ENCODE data around the gene ATP6AP1.
"Not testable (repeated sequence)": the region's sequence is repeated elsewhere in the genome, so short reads cannot be mapped to it uniquely, and the experiment has no call there.

Gene ATP6AP1

DNA sequence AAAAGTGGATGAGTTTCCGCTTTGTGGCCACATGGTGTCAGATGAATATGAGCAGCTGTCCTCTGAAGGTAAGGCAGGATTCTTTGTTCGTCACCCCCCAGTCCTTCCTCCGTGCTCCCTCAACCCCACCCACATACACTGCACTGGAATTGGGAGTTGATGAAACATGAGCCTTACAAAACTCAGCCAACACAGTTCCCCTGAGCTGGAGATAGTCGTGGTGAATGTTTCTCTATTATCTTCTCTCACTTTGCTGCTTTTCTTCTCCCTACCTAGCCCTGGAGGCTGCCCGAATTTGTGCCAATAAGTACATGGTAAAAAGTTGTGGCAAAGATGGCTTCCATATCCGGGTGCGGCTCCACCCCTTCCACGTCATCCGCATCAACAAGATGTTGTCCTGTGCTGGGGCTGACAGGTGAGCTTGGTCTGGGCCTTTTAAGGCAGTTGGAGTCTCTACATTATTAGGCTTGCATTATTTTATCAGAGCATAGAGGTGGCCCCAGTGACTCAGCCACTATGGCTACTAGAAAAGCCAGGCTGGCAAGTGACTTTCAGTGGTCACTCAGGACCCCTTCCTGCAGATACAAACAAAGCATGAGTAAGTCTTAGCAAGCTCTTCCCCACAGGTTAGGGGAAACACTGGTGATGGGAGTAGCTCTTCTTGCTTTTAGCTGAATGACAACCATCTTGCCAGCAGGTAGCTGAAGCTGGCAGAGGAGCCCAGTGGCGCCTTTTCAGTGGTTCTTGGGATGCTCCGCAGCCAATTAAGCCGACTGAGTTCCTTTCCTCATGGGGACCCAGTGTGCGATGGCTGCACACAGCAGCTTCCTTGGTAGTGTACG lies 28.7 kb upstream of the ATP6AP1 start:
- peak; percentile 37 for DNase-seq

DNA sequence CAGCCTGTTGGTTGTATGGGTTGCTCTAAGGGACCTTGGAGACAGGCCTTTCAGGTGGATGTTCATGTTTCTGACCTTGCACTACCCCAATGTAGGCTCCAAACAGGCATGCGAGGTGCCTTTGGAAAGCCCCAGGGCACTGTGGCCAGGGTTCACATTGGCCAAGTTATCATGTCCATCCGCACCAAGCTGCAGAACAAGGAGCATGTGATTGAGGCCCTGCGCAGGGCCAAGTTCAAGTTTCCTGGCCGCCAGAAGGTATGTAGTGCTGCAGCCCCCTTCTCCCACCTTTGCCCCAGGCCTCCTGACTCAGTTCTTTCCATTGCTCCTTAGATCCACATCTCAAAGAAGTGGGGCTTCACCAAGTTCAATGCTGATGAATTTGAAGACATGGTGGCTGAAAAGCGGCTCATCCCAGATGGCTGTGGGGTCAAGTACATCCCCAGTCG lies 28.1 kb upstream of the ATP6AP1 start:
- not testable (repeated sequence) for DNase-seq

DNA sequence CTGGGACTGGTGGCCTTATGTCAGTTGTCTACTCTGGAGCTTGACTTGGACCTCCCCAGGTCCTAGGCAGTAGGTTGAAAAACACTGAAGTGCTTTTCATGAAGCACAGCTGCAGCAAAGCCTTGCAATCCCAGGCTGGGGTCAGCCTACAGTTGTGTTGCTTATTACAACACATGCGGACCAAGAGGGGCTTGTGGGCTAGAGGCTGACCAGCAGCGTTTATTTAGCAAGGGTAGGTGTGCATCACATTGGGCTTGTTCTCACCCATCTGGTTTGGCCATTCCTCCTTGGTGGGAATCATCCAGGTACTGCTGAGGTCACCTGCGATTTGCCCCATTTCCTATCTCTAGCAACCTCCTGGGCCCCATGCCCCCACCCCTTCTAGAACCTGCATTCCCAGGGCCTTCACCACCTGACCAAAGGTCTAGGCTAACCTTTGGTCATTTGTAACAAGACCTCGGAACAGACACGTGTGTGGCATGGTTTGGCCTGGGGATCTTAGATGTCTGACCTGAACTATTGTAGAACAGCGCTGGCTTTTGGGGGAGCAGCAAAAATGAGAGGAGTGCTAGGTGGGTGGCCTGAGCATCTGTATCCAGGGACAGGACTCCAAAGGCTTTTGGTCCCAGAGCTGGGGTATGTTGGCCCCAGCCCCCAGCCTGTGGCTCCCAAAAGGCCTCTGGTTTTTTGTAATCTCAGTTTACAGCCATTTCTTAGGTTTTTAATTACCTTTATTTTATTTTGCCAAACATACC lies 27.3 kb upstream of the ATP6AP1 start:
- DNase-seq: peak; percentile 28

DNA sequence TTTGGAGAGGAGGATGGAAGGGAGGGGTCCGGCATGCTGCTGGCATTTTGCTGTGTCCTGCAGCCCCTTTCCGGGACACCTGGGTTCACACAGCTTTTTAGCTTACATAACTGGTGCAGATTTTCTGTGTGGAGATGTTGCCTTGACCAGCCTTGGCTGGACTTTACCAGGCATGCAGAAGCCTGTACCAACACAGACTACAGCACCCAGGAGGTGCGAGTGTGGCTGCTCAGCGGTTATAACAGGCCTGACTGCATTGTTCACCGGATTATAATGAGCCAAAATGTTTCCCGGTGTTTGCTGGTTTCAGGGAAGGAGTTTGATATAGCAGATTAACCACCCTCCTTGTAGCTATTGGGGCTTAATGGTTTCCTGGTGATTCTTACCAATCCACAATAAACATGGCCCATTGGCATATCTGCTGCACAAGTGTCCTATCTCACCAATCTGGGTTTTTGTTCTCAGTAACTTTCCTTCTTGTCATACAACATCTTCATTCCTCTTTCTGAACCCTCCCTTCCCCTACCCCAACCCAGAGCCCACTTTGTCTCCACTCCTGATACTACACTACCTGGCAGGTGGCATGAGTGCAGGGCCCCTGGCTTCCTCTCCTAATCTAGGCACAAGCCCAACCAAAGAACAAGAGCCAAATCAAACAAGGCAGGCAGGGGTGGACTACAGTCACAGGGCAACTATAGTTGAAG lies 26.4 kb upstream of the ATP6AP1 start:
- DNase-seq: no peak

DNA sequence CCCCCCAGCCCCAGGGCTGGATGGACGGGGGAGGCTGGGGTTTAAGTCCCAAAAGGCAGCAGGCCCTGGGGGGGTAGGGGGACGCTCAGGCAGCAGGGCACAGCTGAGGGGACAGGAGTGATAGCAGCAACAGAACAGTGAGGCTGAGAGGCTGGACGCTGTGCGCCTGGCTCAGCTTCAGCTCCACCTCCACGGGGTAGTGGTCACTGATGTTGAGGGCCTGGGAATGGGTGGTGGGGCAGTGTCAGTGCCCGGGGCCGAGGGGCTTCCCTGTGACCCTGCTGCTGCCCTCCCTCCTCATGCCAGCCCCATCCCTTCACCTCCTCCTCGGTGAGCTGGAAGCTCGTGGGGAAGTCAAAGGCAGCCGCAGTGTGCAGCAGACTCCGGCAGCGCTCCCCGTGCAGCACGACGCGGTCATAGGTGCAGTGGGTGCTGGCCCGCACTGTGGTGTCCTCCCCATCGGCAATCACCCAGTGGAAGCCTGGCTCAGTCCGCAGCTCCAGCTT lies 25.8 kb upstream of the ATP6AP1 start:
- no peak for DNase-seq

DNA sequence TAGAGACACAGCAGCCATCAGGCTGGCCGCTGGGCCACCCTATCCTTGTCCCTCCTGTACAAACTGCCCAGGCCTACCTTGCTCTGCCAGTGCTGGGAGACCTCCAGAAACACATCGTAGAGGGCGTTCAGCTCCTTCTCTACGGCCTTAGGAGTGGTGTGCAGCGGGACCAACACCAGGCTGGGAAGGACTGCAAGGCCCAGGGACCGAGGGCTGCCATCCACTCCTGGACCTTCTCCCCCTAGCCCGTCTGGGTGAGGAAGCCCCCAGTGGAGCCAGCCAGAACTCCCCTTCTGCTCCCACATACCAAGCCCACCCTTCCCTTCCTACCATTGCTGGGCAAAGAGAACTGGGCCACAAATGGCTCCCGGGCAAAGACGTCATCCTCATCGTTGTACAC lies 25.3 kb upstream of the ATP6AP1 start:
- DNase-seq: no peak

DNA sequence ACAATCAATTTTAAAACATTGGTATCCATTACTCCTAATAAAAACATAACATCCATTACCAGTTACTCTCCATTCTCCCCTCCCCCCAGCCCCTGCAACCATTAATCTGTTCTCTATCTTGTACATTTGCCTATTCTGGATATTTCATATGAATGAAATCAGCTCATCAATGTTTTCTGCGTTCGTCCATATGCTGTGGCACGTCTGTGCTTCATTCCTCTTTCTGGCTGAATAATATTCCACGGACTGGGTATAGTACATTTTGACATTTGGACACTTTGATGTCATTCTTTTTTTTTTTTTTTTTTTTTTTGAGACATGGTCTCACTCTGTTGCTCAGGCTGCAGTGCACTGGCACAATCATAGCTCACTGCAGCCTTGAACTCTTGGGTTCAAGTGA lies 24.6 kb upstream of the ATP6AP1 start:
- no peak for DNase-seq

DNA sequence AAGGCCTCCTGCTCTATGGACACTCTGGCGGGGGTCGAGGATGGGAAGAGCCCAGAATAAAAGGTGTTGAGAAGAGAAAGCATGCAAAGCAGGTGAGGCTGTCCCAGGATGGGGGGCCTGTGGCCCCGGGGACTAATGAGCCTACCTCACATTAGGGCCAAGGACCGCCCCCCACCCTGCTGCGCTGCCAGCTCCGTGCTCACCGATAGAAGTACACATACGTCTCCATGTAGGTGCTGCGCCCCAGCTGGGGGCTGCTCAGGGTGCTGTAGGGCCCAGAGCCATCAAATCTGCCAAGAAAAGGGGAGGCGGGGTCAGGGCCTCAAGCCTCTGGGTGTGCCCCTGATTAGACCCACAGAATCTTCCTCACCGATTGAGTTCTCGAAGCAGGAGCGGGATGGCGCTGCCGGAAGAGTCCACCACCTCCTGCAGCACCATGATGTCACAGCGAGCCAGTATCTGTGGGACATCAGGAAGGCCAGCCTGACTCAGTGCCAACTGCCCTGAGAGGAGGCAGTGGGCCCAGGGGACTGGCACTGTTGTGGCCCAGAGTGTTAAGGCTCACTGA lies 23.8 kb upstream of the ATP6AP1 start:
- no peak for DNase-seq

DNA sequence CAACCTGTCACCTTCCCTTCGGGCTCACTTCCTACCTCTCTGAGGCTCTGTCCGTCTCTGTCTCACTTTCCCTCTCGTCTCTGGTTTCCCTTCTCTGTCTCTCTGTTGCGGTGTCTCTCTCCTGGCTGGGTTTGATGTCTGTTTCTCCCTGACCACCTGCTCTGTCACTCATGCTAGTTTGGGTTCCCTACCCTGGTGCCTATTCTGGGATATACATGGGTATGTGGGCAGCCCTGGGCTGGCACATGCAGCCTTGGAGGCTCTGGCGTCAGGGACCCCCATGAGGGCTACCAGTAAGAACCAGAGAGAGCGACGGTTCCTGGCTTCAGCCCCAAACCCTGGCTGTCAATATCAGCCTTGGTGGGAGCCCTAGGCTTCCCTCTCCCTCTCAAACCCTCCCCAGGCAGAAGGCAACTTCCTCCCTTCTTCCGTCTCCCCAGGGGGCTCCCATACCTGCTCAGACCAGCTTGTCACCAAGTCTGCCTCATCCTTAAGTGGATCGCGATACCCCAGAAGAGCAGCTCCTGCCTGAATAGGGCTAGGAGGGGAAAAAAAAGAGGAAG lies 19.7 kb upstream of the ATP6AP1 start:
- no peak for DNase-seq

DNA sequence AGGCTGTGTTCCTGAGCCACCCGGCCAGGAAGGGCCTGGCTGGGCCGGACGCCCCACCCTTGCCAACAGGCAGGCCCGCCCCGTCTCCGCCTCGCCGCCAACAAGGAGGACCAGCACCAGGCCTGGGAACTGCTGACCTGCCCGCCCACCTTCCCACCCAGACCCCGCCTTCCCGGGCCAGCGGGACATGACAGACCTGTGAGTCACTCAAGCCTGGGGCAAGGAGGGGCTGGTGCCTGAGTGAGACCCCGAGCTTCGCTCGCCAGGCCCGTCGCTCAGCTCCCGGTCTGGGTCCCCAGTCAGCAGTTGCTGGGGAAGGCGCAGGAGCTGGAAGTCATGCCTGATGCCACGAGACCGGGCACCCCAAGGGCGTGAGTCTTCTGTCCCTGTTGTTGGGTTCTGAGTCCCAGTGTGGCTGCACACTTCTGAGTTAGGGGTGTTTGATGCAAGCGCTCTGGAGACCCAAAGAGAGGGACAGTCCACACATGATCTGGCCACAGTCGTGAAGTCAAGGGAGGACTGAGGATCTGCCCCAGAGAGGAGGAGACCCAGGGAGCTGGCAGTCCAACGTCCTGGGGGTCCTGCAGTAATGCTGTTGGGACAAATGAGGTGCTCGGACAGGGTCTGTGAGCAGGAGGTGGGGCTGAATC lies 19.1 kb upstream of the ATP6AP1 start, which contains the start of gene DNASE1L1:
DNASE1L1 (minus strand) TSS at position 33 of the 650 bp plus-strand sequence. CDS start 3,686 bp downstream, outside the sequence.
- DNase-seq: no peak

DNA sequence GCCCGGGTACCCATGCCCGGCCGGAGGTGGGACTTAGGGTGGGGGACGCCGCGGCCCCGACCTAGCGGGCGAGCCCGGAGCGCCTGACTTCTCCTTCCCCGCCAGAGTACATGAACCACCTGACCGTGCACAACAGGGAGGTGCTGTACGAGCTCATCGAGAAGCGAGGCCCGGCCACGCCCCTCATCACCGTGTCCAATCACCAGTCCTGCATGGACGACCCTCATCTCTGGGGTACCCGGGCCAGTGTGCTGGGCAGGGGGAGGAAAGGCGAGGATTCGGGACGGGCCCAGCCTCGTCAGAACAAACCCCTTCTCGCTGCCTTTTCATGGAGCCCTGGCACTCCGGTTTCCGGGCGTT lies 16.5 kb upstream of the ATP6AP1 start:
- peak; percentile 60 for DNase-seq

DNA sequence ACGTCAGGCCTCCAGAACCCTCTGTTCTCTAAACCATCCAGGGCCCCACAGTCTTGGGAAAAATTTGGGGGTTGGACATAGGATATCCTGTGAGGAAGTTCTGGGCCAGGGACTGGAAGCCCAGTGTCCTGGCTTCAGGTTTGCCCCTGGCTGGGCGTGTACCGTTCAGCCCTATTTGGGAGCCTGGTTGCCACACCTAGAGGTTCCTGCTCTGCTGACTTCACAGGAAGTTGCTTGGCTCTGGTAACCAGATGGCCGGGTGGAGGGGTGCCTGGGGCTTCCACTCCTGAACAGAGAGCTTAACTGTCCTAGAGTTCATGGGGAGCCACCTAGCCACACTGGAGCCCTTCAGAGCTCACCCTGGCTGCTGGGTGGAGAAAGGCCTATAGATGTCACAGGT lies 16.0 kb upstream of the ATP6AP1 start:
- peak; percentile 32 for DNase-seq

DNA sequence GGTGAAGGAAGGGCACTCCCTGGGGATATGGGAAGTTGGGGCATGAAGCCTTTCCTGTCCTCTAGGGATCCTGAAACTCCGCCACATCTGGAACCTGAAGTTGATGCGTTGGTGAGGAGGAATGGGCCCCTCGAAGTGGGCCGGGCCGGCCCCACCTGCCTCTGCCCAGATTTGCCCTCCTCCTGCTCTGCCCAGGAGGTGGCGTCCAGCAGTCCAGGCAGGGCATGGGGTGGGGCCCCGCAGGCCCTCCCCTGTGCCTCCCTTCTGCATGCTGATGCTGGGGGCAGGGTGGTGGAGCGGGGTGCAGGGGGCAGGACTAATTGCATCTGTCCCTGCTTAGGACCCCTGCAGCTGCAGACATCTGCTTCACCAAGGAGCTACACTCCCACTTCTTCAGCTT lies 15.3 kb upstream of the ATP6AP1 start:
- no peak for DNase-seq

DNA sequence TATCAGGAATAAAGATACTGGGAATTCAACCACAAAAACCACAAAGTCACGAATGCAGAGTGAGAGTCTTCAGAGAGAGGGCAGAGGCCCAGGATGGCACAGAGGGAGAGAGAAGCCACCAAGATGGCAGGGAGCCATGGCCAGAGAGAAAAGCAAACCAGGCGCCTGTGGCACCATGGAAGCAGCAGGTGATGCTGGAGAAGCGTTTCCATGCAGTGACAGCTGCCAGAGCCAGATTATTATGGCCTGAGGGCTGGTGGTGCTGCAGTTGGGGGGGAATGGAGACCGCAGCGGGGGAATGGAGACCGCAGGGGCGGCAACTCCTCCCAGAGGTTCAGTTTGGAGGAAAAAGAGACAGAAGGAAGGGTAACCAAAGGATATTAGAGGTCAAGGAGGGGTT lies 11.3 kb upstream of the ATP6AP1 start:
- DNase-seq: no peak

DNA sequence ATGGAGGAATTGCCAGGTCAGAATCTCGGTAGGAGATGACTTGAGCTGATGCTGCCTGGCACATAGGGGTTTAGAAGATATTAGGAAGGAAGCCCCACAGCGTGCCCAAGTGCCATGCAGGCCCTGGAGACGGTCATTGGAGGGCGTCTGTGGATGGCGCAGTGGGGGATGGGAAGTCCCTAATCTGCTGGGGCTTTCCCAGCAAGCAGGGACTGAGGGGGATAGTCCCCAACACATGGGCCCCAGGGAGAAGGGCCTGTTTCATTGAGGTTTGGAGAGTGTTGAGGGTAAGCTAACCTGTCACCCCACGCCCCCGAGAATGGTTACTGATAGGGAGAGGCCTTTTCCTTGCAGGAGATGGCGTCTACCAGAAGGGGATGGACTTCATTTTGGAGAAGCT lies 9.3 kb upstream of the ATP6AP1 start:
- DNase-seq: no peak

DNA sequence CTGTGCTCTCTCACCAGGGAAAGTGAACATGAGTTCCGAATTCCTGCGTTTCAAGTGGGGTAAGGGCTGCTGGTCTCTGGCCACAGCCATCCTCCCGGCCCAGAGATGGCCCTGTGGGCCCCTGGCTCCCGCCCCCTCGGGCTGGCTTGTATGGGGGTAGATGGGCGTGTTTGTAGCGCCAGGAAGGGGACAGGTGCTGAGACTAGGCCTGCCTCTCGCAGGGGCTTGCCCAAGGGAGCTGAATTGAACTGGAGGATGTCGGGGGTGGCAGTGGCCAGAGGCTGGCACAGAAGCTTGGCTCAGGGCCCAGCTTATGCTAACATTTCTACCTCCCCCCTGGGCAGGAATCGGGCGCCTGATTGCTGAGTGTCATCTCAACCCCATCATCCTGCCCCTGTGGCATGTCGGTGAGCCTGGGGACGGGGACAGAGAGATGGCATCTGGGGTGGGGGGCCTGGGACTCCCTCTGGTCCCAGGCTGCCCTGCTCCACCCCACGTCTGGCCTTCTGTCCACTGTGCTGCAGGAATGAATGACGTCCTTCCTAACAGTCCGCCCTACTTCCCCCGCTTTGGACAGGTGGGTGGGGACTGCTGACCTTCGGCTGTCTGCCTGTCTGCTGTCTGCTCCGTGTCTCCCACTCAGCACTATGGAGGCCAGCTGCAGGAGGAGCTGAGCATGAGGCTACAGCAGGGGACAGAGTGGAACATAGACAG lies 8.6 kb upstream of the ATP6AP1 start:
- DNase-seq: no peak

DNA sequence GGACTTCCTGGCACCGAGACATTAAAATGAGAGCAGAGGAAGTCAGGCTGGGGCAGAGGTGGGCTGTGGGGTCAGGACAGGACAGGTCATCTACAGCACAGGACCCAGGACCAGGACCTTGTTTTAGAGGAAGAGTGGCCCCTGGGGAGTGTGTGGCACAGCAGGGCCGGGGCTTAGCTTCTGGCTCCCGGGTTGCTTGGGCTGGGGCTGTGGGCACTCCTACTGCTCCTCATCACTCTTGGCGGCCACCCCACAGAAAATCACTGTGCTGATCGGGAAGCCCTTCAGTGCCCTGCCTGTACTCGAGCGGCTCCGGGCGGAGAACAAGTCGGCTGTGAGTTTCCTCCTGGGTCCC lies 8.1 kb upstream of the ATP6AP1 start:
- DNase-seq: no peak

DNA sequence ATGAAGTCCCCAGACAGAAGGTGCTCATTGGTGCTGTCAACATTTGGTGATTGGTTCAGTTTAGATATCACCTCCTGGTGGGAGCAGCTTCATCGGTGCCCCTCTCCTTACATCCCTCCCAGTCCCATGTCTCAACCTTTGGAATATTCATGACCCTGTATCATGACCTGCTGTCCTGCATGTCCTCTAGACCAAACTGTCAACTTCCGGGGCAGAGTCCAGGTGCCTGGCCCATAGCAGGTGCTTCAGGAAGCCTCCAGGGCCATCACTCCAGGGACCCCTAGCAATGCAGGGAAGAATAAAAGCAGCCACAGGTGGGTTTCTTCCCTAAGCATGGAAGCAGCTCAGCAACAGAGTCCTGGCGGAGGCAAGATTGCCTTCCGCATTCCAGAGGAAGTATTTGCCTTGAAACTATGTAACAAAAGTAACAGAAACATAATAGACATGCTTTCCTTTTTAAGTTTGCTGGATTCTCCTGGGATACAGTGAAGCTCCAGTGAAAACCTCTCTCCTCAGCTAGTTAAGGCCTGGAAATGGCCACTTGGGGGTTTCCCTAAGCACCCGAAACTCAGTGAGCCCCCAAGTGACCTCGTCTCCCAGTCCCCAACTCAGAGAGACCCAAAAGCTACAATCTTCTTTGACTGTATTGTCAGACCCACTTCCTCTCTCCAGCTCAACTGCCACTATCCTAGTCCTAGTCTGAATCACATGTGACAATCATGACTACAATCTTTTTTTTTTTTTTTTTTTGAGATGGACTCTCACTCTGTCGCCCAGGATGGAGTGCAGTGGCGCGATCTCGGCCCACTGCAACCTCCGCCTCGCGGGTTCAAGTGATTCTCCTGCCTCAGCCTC lies 1.3 kb upstream of the ATP6AP1 start:
- no peak for DNase-seq

DNA sequence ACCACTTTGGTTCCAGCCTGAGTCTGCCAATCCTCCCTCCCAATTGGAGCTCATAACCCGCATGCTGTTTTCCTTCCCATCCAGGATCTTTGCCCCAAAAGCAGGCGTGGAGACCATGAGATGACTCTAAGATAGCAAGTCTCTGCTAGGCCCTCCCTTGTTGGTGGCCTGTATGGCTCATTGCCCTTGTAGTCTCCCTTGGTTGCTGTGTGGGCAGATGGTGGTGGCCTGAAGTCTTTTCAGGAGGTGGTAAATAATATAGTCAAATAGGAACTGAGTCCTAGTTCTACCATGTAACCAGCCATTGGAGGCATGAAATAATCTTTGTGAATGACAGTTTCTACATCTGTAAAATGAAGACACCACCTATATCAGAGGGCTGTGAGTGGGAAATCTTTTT lies 1.2 kb downstream of the ATP6AP1 start:
- no peak for DNase-seq

DNA sequence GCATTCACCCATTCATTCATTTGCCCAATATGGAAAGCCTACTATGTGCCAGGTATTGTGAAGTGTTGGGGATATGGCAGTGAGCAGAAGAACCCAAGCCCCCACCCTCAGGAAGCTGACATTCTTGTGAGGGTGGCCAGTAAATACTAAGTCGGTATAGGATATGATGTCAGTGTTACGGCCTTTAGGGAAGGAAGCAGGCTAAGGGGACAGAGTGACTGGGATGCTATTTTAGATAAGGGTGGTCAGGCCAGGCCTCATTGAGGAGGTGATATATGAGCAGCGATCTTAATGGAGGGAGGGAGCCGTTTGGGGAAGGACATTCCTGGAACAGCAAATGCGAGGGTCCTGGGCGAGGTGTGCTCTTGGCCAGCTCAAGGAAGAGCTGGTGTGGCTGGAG lies 2.0 kb downstream of the ATP6AP1 start:
- DNase-seq: no peak

DNA sequence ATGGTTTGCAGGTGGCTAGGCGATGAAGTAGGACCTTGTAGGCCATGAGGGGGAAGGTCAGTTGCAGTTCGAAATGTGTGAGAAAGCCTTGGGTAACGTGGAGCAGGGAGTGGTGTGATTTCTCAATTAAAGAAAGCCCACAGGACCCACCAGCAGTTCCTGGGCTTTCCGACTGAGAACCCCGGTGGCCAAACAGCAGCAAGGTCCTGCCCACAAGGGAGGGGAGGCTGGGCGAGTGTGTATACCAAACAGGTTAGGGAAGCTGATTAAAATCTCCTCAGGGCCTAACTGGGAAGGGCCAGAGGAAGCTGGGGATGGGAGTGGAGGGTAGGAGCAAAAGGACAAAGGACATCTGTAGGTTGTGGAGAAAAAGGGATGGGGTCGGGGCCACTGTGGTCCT lies 2.4 kb downstream of the ATP6AP1 start:
- DNase-seq: no peak

Measured in stimulated activated CD4-positive, alpha-beta T cell treated with anti-CD3 and anti-CD28 coated beads, Interleukin-1b, Interleukin-23, amount 100 ng/mL, for 48 hours (primary cell).